GM18861 (cell line): ENCODE measurements around the gene PHF11.

Experiments
- ATAC-seq: cut with Tn5 transposase; IDR thresholded peaks from one replicate; pipeline ENCODE4 v1.9.1; 2021; ENCODE audit not compliant: unreplicated experiment

PHF11 gene

DNA sequence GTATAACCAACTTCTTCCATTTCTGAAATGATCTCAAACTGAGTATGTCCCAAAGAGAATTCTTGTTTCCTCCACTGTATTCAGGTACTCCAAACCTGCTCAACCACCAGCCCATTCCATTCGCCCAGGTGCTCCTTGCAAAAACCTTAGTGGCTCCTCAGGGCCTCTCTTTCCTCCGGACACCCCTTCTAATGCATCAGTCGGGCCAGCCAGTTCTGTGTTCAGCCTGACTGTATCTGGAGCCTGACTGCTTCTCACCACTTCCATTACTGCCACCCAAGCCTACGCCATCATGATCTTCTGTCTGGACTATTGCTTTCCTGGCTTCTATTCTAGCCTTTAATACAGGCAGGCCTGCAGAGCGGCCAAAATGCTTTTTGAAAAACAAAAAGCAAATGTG is 1.5 kb downstream of the PHF11 start:
- no peak for ATAC-seq

- ATAC-seq = no peak
Observed at GRCh38 chr13:49498206-49498605, 2.5 kb downstream of the PHF11 start.

DNA sequence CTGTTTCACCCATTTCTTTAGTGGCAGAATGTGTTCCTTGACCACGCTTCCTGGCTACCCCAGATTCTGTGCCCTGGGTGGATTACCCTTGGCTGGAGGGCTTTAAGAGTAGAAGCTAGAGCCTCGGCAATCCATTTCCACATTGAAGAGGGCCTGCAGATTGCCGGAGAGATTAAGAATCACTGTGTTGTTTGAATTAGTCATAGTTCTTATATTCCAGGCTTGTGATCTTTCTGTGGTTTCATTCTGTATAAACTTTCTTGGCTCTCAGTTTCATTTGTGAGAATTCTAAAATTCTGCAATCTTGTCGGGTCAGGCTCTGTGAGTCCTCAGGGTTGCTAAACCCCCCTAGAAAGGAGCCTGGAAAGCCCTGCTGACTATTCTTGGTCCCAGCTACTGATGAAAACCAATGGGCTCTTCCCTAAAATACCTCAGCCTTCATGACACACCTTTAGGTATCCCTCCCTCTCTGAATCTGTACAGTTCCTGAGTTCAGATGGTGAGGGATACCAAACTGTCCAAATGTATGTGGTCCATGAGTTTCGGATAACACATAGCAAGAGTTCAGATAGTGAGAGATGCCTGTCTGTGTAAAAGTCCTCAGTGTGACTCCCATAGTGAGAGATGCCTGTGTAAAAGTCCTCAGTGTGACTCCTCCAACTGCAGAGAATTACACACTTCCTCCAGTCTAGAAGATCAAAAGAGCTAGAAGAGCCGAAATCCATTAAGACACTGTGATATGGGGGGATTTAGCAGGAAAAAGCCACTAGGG is 4.3 kb downstream of the PHF11 start:
- ATAC-seq = no peak

GRCh38 chr13:49502954-49503353 is 7.2 kb downstream of the PHF11 start:
- ATAC-seq = no peak

DNA sequence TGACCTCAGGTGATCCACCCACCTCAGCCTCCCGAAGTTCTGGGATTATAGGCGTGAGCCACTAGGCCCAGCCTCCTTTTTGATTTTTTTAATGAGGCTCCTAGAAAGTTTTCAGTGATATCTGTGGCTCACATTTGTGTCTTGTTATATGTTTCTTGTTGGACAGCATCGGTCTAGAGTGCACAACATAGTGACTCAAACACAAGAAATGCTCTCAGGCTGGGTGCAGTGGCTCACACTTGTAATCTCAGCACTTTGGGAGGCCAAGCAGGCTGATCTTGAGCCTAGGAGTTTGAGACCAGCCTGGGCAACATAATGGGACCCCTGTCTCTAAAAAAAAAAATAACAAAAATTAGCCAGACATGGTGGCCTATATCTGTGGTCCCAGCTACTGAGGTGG is 8.2 kb downstream of the PHF11 start:
- no peak for ATAC-seq

- ATAC-seq = no peak
Observed at GRCh38 chr13:49512578-49512977, 16.8 kb downstream of the PHF11 start.

DNA sequence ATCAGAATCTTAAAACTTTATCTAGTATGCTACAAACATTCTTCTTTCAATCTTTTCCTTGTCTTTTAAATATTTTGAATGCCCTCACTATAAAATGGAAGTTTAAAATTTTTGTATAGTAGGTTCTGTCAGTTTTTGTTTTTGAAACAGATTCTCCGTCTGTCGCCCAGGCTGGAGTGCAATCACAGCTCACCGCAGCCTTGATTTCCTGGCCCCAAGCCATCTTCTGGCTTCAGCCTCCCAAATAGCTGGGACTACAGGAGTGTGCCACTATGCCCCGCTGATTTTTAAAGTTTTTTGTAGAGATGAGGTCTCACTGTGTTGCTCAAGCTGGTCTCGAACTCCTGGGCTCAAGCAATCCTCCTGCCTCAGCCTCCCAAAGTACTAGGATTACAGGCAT is 20.7 kb downstream of the PHF11 start:
- ATAC-seq = no peak

- no peak for ATAC-seq
Observed at GRCh38 chr13:49517461-49517860, 21.7 kb downstream of the PHF11 start.

DNA sequence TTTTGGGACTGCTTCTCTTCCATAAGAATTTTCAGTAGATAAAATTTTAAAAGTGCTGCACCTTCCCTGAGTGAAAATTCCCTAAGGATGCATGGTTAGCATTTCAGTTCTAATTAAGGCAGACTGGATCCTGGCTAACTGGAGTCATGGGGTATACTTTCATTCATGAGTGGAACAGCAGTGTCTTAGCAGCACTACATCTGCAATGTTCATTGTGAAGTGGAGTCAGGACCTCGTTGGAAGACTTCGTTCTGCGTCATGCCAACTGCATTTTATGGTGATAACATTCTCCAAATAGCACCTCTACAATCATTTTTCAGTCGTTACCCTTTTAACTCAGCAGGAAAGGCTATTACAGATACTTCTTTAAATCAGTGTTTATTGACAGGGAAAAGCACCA is 25.5 kb downstream of the PHF11 start:
- no peak for ATAC-seq

DNA sequence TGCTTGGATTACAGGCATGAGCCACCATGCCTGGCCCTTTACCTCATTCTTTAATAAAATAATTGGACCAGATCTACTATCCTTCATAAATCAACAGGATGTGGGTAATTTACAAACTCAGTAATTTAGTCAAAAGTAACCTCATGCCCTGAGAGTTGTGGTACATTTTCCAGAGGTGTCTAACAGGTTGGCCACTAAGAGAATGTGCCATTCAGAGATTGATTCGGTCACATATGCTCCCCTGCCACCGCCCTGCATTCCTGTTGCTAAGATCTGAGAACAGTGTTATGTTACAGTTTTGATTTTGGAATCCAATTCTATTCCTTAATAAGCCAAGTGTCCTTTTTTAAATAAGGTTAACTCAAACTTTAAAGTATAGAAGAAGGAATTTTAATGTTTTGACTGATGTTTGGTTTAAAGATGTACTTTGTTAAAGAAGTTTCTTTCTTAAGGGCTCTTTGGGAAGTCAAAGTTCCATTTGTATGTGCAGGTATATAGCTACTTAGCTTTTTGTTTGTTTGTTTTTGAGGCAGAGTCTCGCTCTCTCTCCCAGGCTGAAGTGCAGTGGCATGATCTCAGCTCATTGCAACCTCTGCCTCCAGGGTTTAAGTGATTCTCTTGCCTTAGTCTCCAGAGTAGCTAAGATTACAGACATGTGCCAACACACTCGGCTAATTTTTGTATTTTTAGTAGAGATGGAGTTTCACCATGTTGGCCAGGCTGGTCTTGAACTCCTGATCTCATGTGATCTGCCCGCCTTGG is 29.2 kb downstream of the PHF11 start:
- no peak for ATAC-seq

DNA sequence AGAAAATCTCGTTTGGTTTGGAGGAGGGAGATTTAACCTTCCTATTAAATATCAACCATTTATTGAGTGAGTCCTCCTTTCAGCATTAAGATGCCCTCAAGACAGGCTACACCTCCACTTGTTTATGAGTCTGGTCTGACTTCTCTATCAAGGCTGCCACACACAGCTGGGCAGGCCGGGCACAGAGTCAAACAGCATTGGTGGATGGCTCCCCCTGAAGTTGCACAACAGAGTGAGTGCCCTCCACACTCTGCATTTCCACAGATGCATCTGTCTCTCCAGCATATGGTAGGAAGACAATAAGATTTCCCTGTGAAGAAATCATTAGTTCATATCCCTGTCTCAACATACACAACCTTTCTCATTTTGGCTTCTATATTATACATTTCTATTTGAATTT is 31.4 kb downstream of the PHF11 start:
- ATAC-seq = no peak

GRCh38 chr13:49528161-49528560 is 32.4 kb downstream of the PHF11 start:
- ATAC-seq = no peak

DNA sequence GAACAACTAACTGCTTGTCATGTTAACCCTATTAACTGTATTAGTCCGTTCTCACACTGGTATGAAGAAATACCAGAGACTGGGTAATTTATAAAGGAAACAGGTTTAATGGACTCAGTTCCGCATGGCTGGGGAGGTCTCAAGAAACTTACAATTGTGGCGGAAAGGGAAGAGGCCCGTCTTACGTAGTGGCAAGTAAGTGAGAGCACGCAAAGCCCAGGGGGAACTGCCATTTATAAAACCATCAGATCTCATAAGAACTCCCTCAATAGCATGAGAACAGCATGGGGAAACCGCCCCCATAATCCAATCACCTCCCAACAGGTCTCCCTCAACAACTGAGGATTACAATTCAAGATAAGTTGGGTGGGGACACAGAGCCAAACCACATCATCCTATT is 34.7 kb downstream of the PHF11 start:
- peak; percentile 66 for ATAC-seq

DNA sequence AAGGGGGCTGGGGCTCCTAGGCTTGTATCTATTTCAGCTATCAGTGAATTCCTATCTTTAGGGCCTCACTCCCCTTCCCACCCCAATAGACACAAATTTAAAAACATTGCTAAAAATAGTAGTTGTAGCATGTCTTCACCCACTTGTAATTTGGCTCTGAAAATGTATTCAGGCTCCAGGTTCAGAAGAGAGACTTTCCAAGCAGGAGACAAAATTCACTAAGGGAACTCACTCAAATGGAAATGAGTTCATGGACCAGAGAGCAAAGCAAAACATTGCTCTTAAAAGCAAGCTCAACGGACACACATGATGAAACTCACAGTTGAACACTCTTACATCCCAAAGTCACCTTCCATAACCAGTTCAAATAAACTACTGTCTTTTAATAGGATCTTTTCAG is 36.8 kb downstream of the PHF11 start:
- no peak for ATAC-seq

GRCh38 chr13:49533011-49533410 is 37.3 kb downstream of the PHF11 start:
- ATAC-seq = no peak

GRCh38 chr13:49533591-49534269 is 38.0 kb downstream of the PHF11 start:
- no peak for ATAC-seq

DNA sequence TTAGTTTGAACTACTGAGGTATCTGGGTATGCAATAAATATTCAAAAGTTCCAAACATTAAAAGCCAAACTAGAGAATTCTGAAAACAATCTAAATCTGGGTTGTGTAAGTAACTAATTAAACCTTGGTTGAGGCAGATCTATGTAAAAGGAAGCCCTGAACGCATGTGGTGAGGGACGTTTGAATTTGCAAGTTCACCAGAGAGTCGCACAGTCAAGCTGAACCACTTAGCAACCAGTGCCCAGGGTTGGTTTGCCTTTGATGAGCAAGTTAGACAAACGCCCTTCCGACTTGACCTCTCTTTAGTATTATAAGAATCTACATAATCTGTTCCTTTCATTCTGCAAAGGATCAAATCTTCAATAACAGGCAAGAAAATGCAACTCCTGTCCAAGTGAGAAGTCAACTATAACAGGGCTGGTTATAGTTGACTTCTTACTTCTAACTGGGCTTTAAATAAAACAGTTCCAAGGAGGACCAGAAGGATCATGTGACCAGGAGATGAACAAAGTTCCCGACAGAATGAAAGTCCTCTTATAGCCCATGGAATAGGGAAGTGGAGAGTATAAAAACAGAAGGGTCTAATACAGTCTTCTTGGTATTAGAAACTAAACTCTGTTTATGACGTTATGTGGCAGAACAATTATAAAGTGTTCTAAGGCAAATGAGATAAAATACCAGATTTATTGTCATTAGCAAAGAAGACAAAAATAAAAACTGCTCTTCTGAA is 40.6 kb downstream of the PHF11 start:
- ATAC-seq = peak; percentile 87

- no peak for ATAC-seq
Observed at GRCh38 chr13:49538404-49538803, 42.7 kb downstream of the PHF11 start.

DNA sequence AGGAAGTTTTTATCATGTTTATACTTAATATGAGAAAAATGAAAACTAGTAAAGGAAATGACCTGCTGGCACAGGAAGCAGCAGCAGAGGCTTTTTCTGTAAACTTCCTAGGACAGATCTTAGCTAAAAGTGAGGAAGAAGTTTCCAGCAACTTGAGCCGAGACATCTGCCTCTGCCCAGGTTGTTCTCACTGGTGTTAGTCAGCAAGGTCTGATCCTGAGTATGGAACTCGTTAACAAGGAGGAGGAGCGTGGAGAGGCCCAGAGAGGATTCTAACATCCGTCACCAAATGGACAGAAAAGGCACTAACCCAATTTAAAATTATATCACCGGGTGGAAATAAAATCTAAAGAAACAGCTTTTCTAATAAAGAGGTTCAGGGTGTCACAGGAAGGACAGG is 43.6 kb downstream of the PHF11 start:
- ATAC-seq = no peak

DNA sequence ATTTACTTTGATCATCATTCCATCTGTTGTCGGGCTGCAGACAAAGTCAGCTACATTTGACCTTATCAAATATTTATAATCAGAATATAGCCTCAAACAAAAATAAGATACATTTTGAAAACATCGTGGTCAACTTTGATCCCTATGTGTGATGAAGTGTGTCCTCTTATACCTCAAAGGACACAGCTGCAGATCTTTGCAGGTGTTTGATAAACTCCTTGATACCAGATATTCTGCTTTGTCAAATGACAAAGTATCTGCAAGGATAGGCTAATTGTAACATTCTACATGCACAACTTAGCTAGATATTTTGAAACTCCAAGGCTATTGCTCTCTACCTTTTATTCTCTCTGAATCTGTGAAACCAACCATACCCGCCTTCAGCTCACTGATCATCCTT is 44.0 kb downstream of the PHF11 start:
- ATAC-seq = no peak

DNA sequence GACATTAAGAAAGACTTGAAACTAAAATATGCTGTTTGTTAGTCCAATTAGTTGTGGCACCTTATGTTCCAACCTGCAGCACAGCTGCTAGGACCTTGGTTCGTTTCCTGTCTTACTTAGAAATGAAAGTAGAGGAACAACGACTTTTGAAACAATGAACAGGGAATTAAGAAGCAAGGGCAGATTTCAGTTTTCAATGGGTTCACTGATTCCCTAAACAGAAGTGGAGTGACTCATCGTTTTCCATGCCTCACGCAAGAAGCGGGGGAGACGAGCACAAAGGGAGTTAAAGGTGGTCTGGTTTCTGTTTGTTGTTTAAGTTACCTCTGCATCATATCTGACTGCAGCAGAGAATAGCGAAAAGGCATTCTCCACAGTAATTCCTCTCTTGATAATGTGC is 44.8 kb downstream of the PHF11 start:
- no peak for ATAC-seq
